Activated CD4-positive, alpha-beta memory T cell treated with anti-CD3 and anti-CD28 coated beads, Interleukin-2, amount 10 ng/mL, durations not matched to agents 7 days and 5 days (primary cell): Measurements from ENCODE around the gene CMSS1. TPM values are rescaled to one million over a fixed set of nuclear protein-coding genes. Genes with fewer than 3 reads are reported as not detected.
"Not testable (repeated sequence)": the region's sequence is repeated elsewhere in the genome, so short reads cannot be mapped to it uniquely, and the experiment has no call there.

ENCODE experiments used
- CTCF ChIA-PET: fragments of 350-600 bp; sonication (Branson Sonifier 250); formaldehyde crosslinking; loops from one replicate; lab custom pipeline; 2021; ENCODE audit warnings: antibody characterized with exemption, inconsistent platforms; lab: Charles Lee
- POLR2A ChIA-PET: fragments of 350-600 bp; sonication (Branson Sonifier 250); formaldehyde crosslinking; loops from one replicate; lab custom pipeline; 2021; ENCODE audit warnings: antibody characterized with exemption; lab: Charles Lee
- DNase-seq: peaks from one replicate; pipeline ENCODE4 v3.0.0-alpha.2; 2020
- H3K27ac Mint-ChIP-seq: one replicate; pipeline ENCODE4 v1.8.0; 2021; ENCODE audit warnings: mild to moderate bottlenecking, mixed read lengths
- H3K27me3 Mint-ChIP-seq: one replicate; pipeline ENCODE4 v1.8.0; 2021; ENCODE audit warnings: mixed read lengths
- H3K36me3 Mint-ChIP-seq: one replicate; pipeline ENCODE4 v1.8.0; 2021; ENCODE audit warnings: low read depth, mixed read lengths
- H3K4me1 Mint-ChIP-seq: one replicate; pipeline ENCODE4 v1.8.0; 2021; ENCODE audit warnings: mixed read lengths
- H3K4me3 Mint-ChIP-seq: one replicate; pipeline ENCODE4 v1.8.0; 2021; ENCODE audit warnings: mild to moderate bottlenecking, mixed read lengths
- H3K9me3 Mint-ChIP-seq: one replicate; pipeline ENCODE4 v1.8.0; 2021; ENCODE audit warnings: mixed read lengths
- total RNA-seq, 2 experiments: library from RNA; stranded (reverse); gene quantifications; one replicate each; pipeline ENCODE4 v1.2.3, GENCODE V29; 2021

CMSS1 gene
- total RNA-seq, 2 experiments from 2014 or later: 28.0 to 31.0 TPM

DNA sequence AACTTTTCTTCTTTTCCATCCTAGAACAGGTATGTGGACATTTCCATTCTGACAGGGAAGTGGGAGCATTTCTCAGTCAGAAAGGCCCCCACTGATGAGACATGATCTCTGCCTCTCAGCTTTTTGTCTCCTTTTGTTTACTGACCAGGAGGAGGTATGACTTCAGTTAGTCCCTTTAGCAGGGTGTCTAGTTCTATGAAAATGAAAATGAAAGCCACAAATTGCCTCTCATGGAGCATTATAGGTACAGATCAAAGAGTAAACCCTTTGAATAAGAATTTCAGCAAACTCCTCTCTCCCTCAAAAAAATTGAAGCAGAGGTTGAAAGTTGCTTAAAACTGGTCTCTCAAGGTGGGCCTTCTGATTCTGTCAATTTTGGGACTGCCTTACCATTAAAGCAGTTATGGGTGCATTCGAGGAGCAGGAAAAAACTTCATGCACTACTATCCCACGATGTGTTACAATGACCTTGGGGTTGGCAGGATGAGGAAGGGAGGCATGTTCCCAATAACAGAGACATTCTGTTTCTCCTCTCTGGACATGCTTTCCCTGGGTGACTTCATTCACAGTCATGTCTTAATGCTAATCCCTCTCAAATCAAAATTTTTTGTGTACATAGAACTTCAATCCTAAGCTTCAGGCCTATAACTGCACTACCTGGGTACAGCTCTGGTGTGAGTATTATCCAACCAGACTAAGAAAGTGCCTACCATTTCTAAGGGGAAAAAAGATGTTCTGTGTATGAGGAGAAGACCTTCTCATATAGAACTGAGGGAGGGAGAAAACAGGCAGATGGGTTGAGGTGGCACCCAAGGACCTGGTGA lies 392.5 kb downstream of the CMSS1 start:
- CTCF ChIA-PET: interaction anchor here (0.5 to 2.1 kb wide), 4 partner anchors 44 to 378 kb away, joined by 3 to 5 read pairs (median 4); no protein-coding TSS in a partner anchor
- DNase-seq: no peak
- peak overlapping the region; percentile 60 for H3K4me3 Mint-ChIP-seq
- H3K9me3 Mint-ChIP-seq: no peaks in the 10 kb centered on the region
- POLR2A ChIA-PET: no interaction called here
- peaks cover 5% of the 10 kb centered on the region for H3K36me3 Mint-ChIP-seq
- H3K27me3 Mint-ChIP-seq: no peaks in the 10 kb centered on the region
- peak overlapping the region; percentile 76 for H3K27ac Mint-ChIP-seq
- peaks cover 20% of the 10 kb centered on the region for H3K4me1 Mint-ChIP-seq

DNA sequence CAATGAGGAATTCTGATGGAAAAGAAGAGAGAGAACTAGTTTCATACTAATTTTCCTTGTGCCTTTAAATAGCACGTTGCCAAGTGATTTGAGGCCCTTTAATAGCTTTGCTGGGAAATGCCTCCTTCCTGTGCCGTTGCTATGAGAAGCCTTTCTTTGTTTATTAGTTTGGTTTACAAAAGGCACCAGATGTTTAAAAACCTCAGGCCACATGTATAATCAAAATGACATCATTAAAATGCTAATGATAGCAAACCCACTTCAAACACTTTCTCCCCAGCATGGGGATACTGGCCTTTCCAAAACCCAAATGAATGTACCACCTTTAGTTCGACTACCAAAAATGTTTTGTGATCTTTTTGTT lies 393.1 kb downstream of the CMSS1 start:
- H3K27me3 Mint-ChIP-seq: peaks cover 4% of the 10 kb centered on the region
- H3K9me3 Mint-ChIP-seq: no peaks in the 10 kb centered on the region
- no peak for DNase-seq
- no peak overlapping the region for H3K4me3 Mint-ChIP-seq
- peaks cover 20% of the 10 kb centered on the region for H3K4me1 Mint-ChIP-seq
- ChIA-PET POLR2A (no interaction called here), CTCF (interaction anchor here (1.3 to 2.1 kb wide), 2 partner anchors 43 to 379 kb away, joined by 3 to 5 read pairs; no protein-coding TSS in a partner anchor)
- H3K36me3 Mint-ChIP-seq: peaks cover 5% of the 10 kb centered on the region
- H3K27ac Mint-ChIP-seq: peak overlapping the region; percentile 76

DNA sequence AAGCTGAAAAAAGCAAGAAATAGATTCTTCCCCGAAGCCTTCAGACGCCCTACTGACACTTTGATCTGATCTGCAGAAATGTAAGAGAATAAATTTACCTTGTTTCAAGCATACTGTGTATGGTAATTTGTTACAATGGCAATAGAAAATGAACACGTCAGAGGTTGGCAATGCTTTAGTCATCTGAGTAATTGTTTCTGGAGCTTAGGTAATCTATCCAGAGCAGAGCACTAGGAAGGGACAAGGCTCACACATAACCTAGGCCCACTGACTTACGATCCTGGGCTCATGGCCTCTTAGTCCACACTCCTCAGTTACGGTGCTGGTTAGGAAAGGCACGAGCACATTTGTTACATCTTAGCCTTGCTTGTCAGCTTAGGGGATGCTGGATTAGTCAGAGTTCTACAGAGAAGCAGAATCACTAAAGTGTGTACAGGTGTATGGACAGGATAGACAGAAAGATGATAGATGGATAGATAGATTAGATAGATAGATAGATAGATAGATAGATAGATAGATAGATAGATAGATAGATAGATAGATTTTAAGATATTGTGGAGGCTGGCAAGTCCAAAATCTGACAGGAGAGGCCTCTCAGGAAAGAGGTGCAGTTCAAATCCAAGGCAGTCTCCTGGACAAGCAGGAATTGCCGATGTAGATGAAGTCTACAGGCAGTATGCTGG lies 396.4 kb downstream of the CMSS1 start:
- Mint-ChIP-seq H3K4me1 (peaks cover 18% of the 10 kb centered on the region), H3K9me3 (peaks cover 2% of the 10 kb centered on the region), H3K4me3 (no peak overlapping the region), H3K27me3 (peaks cover 21% of the 10 kb centered on the region), H3K36me3 (peaks cover 5% of the 10 kb centered on the region), H3K27ac (no peak overlapping the region)
- POLR2A ChIA-PET: no interaction called here
- DNase-seq: no peak
- CTCF ChIA-PET: no interaction called here

GRCh38 chr3:100214574-100214964 lies 396.9 kb downstream of the CMSS1 start:
- DNase-seq: no peak
- H3K36me3 Mint-ChIP-seq: peaks cover 10% of the 10 kb centered on the region
- H3K4me3 Mint-ChIP-seq: no peak overlapping the region
- H3K27ac Mint-ChIP-seq: no peak overlapping the region
- CTCF ChIA-PET: no interaction called here
- POLR2A ChIA-PET: no interaction called here
- H3K9me3 Mint-ChIP-seq: peaks cover 6% of the 10 kb centered on the region
- H3K27me3 Mint-ChIP-seq: peaks cover 25% of the 10 kb centered on the region
- H3K4me1 Mint-ChIP-seq: peaks cover 17% of the 10 kb centered on the region

DNA sequence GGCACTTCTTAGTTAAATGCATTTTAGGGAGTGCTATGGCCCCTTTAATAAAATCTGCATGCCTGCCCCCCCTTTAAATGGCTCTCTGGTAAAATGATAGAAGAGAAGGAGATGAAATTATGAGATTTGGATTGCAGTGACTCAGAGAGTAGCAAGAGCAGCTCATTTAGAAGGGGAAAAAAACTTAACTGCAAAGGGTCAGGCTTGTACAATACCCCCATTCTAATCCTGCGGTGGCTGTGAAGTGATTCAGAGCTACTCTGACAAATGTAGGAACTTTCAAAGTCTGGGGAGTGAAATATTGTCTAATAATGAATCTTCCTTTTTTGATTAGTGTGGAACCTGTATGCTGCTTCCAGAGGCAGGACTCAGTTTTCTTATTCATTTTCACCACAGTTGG lies 399.1 kb downstream of the CMSS1 start:
- H3K27ac Mint-ChIP-seq: no peak overlapping the region
- DNase-seq: no peak
- H3K4me3 Mint-ChIP-seq: no peak overlapping the region
- POLR2A ChIA-PET: no interaction called here
- H3K9me3 Mint-ChIP-seq: peaks cover 9% of the 10 kb centered on the region
- H3K27me3 Mint-ChIP-seq: peaks cover 25% of the 10 kb centered on the region
- CTCF ChIA-PET: no interaction called here
- peaks cover 10% of the 10 kb centered on the region for H3K36me3 Mint-ChIP-seq
- peaks cover 5% of the 10 kb centered on the region for H3K4me1 Mint-ChIP-seq

DNA sequence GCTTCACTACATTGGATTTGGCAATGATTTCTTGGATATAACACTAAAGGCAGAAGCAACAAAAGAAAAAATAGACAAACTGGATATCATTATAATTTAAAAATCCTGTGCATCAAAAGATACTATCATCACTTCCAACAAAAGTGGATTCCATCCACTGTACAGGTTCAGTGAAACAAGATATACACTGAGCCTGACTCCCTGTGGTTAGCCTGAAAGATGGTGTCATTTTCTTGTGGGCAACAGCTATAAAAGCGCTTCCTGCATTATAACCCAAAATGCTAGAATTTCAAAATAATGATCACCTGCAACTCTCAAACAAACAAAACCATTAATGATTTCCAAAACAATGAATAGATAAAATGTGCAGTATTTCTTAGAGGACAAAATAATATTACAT lies 403.5 kb downstream of the CMSS1 start:
- no peak overlapping the region for H3K27ac Mint-ChIP-seq
- H3K9me3 Mint-ChIP-seq: peaks cover 9% of the 10 kb centered on the region
- CTCF ChIA-PET: interaction anchor here (0.5 kb wide), 1 partner anchor 388 kb away, joined by 3 read pairs; no protein-coding TSS in a partner anchor
- H3K27me3 Mint-ChIP-seq: peaks cover 17% of the 10 kb centered on the region
- H3K36me3 Mint-ChIP-seq: peaks cover 10% of the 10 kb centered on the region
- H3K4me1 Mint-ChIP-seq: peaks cover 5% of the 10 kb centered on the region
- no peak overlapping the region for H3K4me3 Mint-ChIP-seq
- POLR2A ChIA-PET: no interaction called here
- DNase-seq: no peak

DNA sequence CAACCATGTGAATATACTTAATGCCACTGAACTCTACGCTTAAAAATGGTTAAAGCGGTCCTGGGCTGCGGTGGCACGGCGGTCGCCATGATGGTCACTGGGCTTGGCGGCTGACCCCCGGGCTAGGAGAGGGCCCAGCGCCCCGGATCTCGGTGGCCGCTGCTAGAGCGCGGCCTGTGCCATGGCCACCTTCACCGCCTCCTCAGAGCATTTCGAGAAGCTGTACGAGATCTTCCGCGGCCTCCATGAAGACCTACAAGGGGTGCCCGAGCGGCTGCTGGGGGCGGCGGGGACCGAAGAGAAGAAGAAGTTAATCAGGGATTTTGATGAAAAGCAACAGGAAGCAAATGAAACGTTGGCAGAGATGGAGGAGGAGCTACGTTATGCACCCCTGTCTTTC lies 407.5 kb downstream of the CMSS1 start:
- Mint-ChIP-seq H3K27ac (no peak overlapping the region), H3K27me3 (no peaks in the 10 kb centered on the region), H3K36me3 (peaks cover 4% of the 10 kb centered on the region), H3K9me3 (peaks cover 3% of the 10 kb centered on the region), H3K4me3 (no peak overlapping the region), H3K4me1 (peaks cover 16% of the 10 kb centered on the region)
- CTCF ChIA-PET: no interaction called here
- DNase-seq: no peak
- POLR2A ChIA-PET: no interaction called here

DNA sequence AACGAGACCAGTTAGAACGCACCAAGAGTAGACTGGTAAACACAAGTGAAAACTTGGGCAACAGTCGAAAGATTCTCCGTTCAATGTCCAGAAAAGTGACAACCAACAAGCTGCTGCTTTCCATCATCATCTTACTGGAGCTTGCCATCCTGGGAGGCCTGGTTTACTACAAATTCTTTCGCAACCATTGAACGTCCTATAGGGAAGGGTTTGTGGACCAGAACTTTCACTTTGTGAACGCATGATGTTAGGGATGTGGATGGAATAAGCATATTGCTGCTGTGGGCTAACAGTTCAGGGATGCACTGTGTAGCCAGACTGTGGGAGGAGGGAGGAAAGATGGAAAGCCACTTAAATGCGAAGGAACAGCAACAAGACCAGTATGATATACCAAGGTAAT lies 408.2 kb downstream of the CMSS1 start:
- CTCF ChIA-PET: no interaction called here
- H3K27ac Mint-ChIP-seq: no peak overlapping the region

GRCh38 chr3:100226712-100227429 lies 409.2 kb downstream of the CMSS1 start:
- DNase-seq: no peak
- H3K27ac Mint-ChIP-seq: no peak overlapping the region
- no peaks in the 10 kb centered on the region for H3K36me3 Mint-ChIP-seq
- H3K4me3 Mint-ChIP-seq: no peak overlapping the region
- ChIA-PET POLR2A (no interaction called here), CTCF (no interaction called here)
- H3K9me3 Mint-ChIP-seq: no peaks in the 10 kb centered on the region
- H3K27me3 Mint-ChIP-seq: no peaks in the 10 kb centered on the region
- H3K4me1 Mint-ChIP-seq: peaks cover 11% of the 10 kb centered on the region

More for the DNA sequence above, 408.2 kb downstream of the CMSS1 start:
- Mint-ChIP-seq H3K4me3 (no peak overlapping the region), H3K4me1 (peaks cover 14% of the 10 kb centered on the region), H3K36me3 (peaks cover under 1% of the 10 kb centered on the region), H3K27me3 (no peaks in the 10 kb centered on the region), H3K9me3 (peaks cover under 1% of the 10 kb centered on the region)
- no peak for DNase-seq
- POLR2A ChIA-PET: no interaction called here

DNA sequence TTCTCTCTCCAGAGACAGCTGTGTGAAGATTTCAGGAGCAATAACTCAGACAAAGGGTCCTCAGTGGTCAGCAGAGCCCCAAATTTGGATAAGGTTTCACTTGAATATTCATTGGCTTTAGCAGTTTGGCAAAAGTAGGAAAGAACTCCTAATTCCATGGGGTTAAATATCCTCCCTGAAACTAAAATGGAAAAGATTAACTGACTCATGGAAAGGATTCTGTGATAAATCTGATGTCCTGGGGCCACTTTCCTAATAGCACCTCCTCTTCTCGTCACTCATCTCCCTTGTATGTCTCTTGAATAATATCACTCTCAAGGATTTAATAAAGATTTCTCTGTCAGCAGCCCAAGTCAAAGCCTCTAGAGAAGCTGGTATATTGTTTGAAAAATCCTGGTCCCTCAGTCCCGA lies 409.9 kb downstream of the CMSS1 start:
- no peaks in the 10 kb centered on the region for H3K36me3 Mint-ChIP-seq
- peaks cover 1% of the 10 kb centered on the region for H3K27me3 Mint-ChIP-seq
- peaks cover 11% of the 10 kb centered on the region for H3K4me1 Mint-ChIP-seq
- POLR2A ChIA-PET: no interaction called here
- no peak overlapping the region for H3K27ac Mint-ChIP-seq
- no peak overlapping the region for H3K4me3 Mint-ChIP-seq
- CTCF ChIA-PET: no interaction called here
- DNase-seq: no peak
- H3K9me3 Mint-ChIP-seq: no peaks in the 10 kb centered on the region

GRCh38 chr3:100228247-100228646 lies 410.6 kb downstream of the CMSS1 start:
- H3K27me3 Mint-ChIP-seq: peaks cover 6% of the 10 kb centered on the region
- H3K36me3 Mint-ChIP-seq: no peaks in the 10 kb centered on the region
- no peaks in the 10 kb centered on the region for H3K9me3 Mint-ChIP-seq
- H3K4me3 Mint-ChIP-seq: no peak overlapping the region
- no peak overlapping the region for H3K27ac Mint-ChIP-seq
- CTCF ChIA-PET: interaction anchor here (1.0 kb wide), 1 partner anchor 11 kb away, joined by 4 read pairs; no protein-coding TSS in a partner anchor
- POLR2A ChIA-PET: interaction anchor here (0.7 kb wide), 1 partner anchor 155 kb away, joined by 3 read pairs; no protein-coding TSS in a partner anchor
- DNase-seq: no peak
- peaks cover 11% of the 10 kb centered on the region for H3K4me1 Mint-ChIP-seq

GRCh38 chr3:100229188-100229587 lies 411.5 kb downstream of the CMSS1 start:
- H3K27ac Mint-ChIP-seq, DNase-seq, H3K36me3 Mint-ChIP-seq, H3K9me3 Mint-ChIP-seq, H3K4me3 Mint-ChIP-seq, POLR2A ChIA-PET: not testable (repeated sequence)
- H3K27me3 Mint-ChIP-seq: peaks cover 11% of the 10 kb centered on the region
- CTCF ChIA-PET: interaction anchor here (1.0 kb wide), 1 partner anchor 10 kb away, joined by 4 read pairs; no protein-coding TSS in a partner anchor
- H3K4me1 Mint-ChIP-seq: peaks cover 11% of the 10 kb centered on the region

DNA sequence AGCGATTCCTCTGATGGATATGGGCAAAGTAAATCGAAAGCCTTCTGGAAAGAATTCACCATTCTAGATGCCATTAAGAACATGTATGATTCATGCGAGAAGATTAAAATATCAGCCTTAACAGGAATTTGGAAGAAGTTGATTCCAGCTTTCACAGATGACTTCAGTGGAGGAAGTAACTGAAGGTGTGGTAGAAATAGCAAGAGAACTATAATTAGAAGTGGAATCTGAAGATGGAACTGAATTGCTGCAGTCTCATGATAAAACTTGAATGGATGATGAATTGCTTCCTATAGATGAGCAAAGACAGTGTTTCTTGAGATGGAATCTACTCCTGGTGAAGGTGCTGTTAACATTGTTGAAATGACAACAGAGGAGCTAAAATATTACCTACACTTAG lies 413.0 kb downstream of the CMSS1 start:
- ChIA-PET CTCF (interaction anchor here (0.6 kb wide), 2 partner anchors 130 to 339 kb away, joined by 4 to 5 read pairs; no protein-coding TSS in a partner anchor), POLR2A (no interaction called here)
- H3K27me3 Mint-ChIP-seq: peaks cover 14% of the 10 kb centered on the region
- no peaks in the 10 kb centered on the region for H3K9me3 Mint-ChIP-seq
- H3K27ac Mint-ChIP-seq: no peak overlapping the region
- H3K4me1 Mint-ChIP-seq: peaks cover 11% of the 10 kb centered on the region
- H3K4me3 Mint-ChIP-seq: no peak overlapping the region
- DNase-seq: no peak
- no peaks in the 10 kb centered on the region for H3K36me3 Mint-ChIP-seq
